Esophagus squamous epithelium (tissue), 4 donors: ENCODE results near the gene VRK3.

Experiments
- POLR2A ChIP-seq, 4 donors: fragments of 450-650 bp; IDR thresholded peaks; one replicate each; pipeline ENCODE4 v1.6.1; 2017; ENCODE audit warnings: antibody characterized with exemption in 4 of 4, mild to moderate bottlenecking in 4 of 4, moderate library complexity in 3 of 4
- TF ChIP-seq, protein P1 (sequence below), 6 experiments: fragments of 450-650 bp in 4 of 6; fragments of 200-600 bp in 2 of 6; sonication (generic) in 2 of 6; IDR thresholded peaks; one replicate each; pipeline ENCODE4 v1.5.1; 2016 to 2019; ENCODE audit warnings: antibody characterized with exemption in 6 of 6, mild to moderate bottlenecking in 4 of 6, moderate library complexity in 4 of 6

DNA sequence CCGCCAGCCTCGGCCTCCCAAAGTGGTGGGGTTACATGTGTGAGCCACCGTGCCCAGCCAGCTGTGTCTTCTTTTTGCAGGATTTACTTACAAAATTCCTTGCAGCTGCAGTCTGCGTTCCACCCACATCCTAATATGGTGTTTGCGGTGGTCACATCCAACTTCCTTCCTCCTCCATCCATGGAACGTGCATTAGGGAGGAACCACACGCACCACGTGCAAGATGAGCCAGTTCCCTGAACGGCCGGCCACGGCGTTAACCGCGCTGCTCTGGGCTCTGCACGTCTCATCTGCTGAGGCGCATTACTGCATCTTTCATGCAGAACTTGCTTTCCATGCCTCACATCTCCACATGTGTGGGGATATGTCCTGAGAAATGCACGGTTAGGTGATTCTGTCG, 51.2 kb downstream of the VRK3 start:
- TF ChIP-seq, protein P1, sequence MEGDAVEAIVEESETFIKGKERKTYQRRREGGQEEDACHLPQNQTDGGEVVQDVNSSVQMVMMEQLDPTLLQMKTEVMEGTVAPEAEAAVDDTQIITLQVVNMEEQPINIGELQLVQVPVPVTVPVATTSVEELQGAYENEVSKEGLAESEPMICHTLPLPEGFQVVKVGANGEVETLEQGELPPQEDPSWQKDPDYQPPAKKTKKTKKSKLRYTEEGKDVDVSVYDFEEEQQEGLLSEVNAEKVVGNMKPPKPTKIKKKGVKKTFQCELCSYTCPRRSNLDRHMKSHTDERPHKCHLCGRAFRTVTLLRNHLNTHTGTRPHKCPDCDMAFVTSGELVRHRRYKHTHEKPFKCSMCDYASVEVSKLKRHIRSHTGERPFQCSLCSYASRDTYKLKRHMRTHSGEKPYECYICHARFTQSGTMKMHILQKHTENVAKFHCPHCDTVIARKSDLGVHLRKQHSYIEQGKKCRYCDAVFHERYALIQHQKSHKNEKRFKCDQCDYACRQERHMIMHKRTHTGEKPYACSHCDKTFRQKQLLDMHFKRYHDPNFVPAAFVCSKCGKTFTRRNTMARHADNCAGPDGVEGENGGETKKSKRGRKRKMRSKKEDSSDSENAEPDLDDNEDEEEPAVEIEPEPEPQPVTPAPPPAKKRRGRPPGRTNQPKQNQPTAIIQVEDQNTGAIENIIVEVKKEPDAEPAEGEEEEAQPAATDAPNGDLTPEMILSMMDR (IDR thresholded peaks at IDR 0.05): no peak
- TF ChIP-seq POLR2A (IDR thresholded peaks at IDR 0.05): no peak
